Muscle of arm (tissue), 12 donors: ENCODE data around the gene FBLIM1. TPM values are rescaled to one million over a fixed set of nuclear protein-coding genes. Genes with fewer than 3 reads are reported as not detected.

ENCODE experiments used
- DNase-seq: peaks from one replicate; pipeline ENCODE4 v3.0.0-alpha.2; 2013
- polyA plus RNA-seq, 12 donors: library from polyadenylated mRNA; unstranded; fragments of 120-200 nt; gene quantifications; one replicate each; pipeline ENCODE4 v1.2.1, GENCODE V29; 2013; ENCODE audit not compliant: insufficient read length in 12 of 12

FBLIM1 gene
- polyA plus RNA-seq, 12 donors = 14.3 to 85.7 (median 31.6) TPM; not detected in 1

- DNase-seq = no peak
Measured at GRCh38 chr1:15744122-15744679, 14.4 kb upstream of the FBLIM1 start.

GRCh38 chr1:15747378-15747777 lies 11.2 kb upstream of the FBLIM1 start:
- no peak for DNase-seq

GRCh38 chr1:15748264-15748663 lies 10.3 kb upstream of the FBLIM1 start:
- DNase-seq = no peak

- DNase-seq = no peak
Measured at GRCh38 chr1:15748690-15749398, 9.8 kb upstream of the FBLIM1 start.

DNA sequence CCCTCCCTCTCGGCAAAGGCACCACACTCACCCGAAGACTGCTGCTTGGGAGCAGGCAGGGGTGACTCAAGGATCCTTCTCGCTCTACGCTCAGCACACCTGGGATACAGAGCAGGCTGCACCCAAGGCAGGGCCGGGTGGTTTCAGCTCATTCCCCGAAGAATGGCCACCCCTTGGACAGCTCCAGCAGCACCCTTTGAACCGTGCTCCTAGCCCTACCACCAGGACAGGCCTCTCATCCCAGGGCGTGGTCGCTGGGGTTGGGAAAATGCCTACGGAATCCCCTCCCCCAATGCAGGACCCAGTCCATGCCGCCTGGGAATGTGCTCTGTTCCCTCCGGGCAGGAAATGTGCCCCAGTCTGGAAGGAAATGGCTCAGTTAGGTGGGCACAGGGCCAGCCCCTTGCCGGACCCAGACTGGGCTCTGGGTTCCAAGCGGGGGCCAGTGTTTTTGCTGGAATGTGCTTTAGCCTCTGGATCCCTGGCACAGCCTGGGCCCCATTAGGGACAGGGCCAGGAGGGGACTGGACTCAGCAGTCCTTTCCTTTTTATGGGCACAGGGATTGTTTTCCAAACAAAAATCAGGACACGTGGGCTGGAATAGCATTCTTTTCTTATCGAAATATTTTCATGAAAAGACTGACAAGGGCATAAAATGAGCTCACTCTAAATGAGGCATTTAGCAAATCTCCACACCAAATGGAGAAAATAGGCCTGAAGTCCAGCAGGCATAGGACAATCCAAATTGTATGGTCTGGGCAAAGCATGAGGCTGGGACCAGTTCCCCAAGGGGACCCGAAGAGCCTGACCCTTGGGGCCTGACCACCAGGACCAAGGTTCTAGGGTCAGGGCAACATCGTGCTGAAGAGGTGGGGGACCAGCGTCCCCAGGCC lies 8.9 kb upstream of the FBLIM1 start:
- DNase-seq = no peak

DNA sequence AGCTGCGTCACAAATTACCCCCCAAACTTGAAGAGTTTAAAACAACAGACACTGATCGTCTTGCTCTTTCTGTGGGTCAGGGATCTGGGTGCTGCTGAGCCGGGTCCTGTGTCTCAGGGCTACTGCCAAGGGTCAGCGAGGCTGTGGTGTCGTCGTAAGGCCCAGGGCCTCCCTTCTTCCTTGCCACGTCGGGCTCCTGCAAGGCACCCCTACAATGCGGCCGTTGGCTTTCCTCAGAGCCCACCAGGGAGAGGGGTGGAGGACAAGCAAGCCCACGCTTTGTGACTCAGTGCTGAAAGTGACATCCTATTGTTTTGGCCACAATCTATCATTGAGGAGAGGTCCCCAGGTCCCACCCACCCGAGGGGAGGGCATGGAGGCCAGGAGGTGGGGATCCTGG lies 7.7 kb upstream of the FBLIM1 start:
- DNase-seq = no peak

DNA sequence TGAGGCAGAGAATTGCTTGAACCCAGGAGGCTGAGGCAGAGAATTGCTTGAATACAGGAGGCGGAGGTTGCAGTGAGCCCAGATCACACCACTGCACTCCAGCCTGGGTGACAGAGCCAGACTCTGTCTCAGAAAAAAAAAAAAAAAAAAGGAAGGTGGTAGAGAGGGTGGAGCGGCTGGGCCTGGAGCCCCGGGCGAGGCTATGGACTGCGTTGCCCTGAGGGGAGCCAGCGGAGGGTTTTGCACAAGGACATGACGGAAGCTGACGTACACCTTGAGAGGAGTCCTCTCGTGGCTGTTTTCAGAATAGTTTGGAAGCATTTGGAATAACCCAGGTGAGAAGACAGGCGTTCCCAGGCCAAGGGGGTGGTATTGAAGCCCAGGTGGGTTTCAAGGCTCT lies 6.9 kb upstream of the FBLIM1 start:
- no peak for DNase-seq

- no peak for DNase-seq
Measured at GRCh38 chr1:15753776-15754175, 4.8 kb upstream of the FBLIM1 start.

- DNase-seq = no peak
Measured at GRCh38 chr1:15755021-15755645, 3.5 kb upstream of the FBLIM1 start.

GRCh38 chr1:15755646-15756040 lies 3.0 kb upstream of the FBLIM1 start:
- no peak for DNase-seq

DNA sequence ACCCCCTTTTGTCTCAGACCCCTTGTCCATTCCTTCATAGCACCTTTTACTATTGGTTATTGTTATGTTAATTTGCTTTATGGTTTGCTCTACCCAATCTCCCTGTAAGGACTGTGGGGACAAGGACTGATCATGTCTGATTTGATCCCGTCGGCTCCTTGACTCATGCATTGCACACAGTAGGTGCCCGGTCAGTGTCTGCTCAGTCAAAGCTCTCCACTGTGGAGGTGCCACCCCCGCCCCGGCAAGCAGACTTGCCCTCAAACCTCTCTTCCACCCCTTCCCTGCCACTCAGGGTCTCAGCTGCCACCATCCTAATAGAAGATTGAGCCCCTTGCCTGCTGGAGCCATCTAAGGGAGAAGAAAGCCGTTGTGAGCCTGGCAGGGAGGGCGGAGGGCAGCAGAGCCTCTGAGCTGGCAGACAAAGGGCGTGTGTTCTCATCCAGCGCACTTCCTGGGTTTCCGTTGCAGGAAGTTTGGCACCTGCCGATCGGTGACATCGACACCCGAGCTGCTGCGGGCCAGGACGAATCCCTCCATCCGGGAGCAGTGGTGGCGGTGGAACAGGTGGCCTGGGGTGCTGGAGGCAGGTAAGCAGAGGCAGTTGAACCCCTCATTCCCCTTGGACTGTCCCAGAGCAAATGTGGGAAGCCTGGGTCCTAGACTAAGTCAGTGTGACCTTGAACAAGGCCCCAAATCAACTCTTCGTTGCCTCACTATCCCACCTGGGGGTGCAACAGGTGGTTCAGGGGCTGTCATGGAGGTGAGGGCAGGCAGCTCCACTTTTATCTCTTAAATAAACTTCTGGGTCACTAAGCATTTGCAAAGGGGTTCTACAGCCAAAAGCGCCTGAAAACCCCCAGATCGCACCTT lies 2.2 kb upstream of the FBLIM1 start:
- DNase-seq = no peak

DNA sequence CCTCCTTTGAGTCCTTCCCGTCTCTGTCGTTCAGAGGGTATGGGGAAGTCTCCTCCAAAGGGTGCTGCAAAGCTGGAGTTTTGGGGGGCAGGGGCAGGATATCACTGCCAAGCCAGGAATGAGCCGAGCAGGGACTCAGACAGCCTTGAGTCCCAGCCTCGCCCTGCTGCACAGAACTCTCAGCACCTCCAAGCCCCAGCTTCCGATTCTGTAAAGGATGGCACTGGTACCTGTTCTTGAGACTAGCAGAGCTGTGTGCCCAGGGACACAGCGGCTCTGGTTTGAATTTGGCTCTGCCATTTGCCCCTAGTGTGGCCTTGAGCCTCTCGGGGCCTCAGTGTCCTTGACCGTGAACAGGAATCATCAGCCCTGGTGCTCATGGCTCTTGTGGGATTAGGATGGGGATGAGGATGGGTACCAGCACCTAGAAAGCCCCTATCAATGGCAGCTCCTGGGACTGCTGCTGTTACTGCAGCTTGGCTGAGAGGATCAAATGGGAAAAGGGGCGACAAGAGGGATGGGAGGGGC lies 1.5 kb upstream of the FBLIM1 start:
- no peak for DNase-seq

GRCh38 chr1:15757575-15758342 lies 836 bp upstream of the FBLIM1 start:
- no peak for DNase-seq

- no peak for DNase-seq
Measured at GRCh38 chr1:15758953-15759661, 512 bp downstream of the FBLIM1 start.

DNA sequence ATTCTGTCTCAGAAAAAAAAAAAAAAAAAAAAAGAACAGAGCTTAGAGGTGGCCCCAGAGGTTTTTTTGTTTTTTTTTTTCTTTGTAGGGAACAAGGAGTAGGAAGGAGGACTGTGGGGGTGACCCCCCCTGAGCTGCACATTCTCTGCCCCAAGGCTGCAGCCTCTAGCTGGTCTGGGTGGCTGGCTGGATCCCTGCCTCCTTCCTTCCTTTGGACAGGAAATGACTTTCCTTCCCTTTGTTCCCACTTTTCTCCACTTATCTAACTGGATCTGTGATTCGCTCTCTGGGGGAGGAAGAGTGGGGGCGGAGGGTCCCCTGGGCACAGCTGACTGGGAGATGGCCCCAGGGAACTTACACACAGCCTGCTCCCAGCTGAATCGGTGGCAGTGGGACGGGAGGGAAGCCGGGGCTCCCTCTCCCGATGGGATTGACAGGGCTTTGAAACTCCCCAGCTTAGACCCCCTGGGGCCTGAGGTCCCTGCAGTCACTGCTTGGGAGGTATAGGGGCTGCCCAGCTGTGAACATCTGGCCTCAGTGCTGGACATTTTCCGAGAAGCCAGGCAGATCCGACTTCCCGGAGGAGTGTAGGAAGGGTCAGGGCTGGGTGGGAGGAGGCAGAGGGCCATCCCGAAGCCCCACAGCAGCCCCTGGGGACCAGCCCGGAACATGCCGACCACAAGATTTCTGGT lies 2.1 kb downstream of the FBLIM1 start:
- no peak for DNase-seq

DNA sequence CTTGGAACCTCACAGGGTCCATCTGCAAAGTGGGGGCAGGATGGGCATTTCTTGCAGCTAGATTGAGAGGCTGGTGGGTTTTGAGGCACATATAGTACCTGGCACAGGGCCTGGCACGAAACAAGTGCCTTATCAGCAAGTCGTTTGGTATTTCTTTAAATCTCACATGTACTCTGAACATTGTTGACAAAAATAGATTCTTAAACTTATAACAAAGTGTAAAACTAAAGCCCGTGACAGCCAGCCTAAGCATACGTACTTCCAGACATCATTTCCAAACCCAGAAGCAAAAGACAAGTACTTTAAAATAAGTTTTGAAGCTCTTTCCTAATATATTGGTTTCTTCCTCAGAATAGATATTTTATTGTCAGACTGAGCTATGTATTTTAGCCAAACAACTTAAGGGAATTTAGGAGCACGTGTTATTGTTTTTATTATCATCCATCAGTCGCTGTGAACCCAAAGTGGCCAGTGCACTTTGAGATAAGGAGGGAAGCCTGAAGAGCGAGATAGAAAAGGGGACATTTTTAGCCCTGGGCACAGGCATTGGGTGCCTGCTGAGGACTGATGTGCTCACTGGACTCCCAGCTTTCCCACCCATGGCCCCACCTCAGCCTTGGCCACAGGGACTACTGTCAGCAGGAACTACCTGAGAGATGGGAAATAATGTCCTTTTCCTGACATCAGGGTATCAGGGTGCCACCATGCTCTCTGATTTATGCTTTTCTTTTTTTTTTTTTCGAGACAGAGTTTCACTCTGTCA lies 3.0 kb downstream of the FBLIM1 start:
- no peak for DNase-seq

- DNase-seq = no peak
Measured at GRCh38 chr1:15762546-15762945, 4.0 kb downstream of the FBLIM1 start.

DNA sequence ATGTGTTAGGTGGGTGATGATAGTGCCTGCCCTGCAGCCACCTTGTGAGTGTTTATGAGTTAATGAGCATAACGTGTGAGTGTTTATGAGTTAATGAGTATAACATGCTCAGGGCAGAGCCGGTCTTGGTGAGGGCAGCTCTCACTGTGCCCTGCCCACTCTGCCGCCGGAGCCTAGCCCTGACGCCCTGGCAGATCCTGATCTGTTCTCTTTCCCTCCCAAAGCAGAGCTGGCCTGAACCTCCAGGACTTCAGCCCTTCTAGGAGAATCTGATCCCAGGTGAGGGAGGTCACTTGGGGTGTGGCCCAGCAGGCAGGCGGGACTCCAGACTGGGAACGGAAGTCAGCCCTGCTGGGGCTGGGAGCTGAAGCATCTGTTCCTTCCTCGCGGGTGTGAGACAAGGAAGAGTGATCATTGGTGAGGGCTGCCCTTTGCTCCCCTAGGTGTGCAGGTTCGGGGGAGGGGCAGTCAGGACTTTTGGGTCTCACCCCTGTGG lies 5.7 kb downstream of the FBLIM1 start:
- DNase-seq = no peak
